GM18873 (cell line): Measurements from ENCODE around the gene TIMM23.
"Not testable (repeated sequence)": the region's sequence is repeated elsewhere in the genome, so short reads cannot be mapped to it uniquely, and the experiment has no call there.

ENCODE experiments used
- ATAC-seq: cut with Tn5 transposase; IDR thresholded peaks from one replicate; pipeline ENCODE4 v1.9.1; 2021; ENCODE audit warnings: mild to moderate bottlenecking, moderate library complexity, moderate number of reproducible peaks; ENCODE audit not compliant: unreplicated experiment, low FRiP score

Gene TIMM23

GRCh38 chr10:46020344-46020657 lies 48.0 kb downstream of the TIMM23 start:
- no peak for ATAC-seq

GRCh38 chr10:46022978-46023702 lies 50.9 kb downstream of the TIMM23 start:
- peak; percentile 79 for ATAC-seq

GRCh38 chr10:46024948-46025347 lies 52.7 kb downstream of the TIMM23 start:
- ATAC-seq, result no peak

- ATAC-seq, result no peak
Measured at GRCh38 chr10:46025406-46025805, 53.1 kb downstream of the TIMM23 start.

GRCh38 chr10:46026106-46026505 lies 53.8 kb downstream of the TIMM23 start:
- no peak for ATAC-seq

- no peak for ATAC-seq
Measured at GRCh38 chr10:46028584-46029460, 56.5 kb downstream of the TIMM23 start.

GRCh38 chr10:46029461-46030030 lies 57.3 kb downstream of the TIMM23 start:
- no peak for ATAC-seq

GRCh38 chr10:46030091-46030937 lies 58.0 kb downstream of the TIMM23 start, which contains the start of gene NCOA4:
TSS of gene NCOA4 (minus strand) at chr10:46030623. CDS start at chr10:46016680, 13,943 bp downstream.
- ATAC-seq, result peak; percentile 99

- no peak for ATAC-seq
Measured at GRCh38 chr10:46031648-46032532, 59.6 kb downstream of the TIMM23 start.

GRCh38 chr10:46033602-46034011 lies 61.3 kb downstream of the TIMM23 start:
- no peak for ATAC-seq

GRCh38 chr10:46035923-46036849 lies 63.9 kb downstream of the TIMM23 start:
- ATAC-seq, result no peak

GRCh38 chr10:46037107-46037825 lies 65.0 kb downstream of the TIMM23 start:
- ATAC-seq, result no peak

GRCh38 chr10:46040004-46040403 lies 67.7 kb downstream of the TIMM23 start:
- no peak for ATAC-seq

- no peak for ATAC-seq
Measured at GRCh38 chr10:46042527-46042926, 70.2 kb downstream of the TIMM23 start.

GRCh38 chr10:46046261-46046660 lies 74.0 kb downstream of the TIMM23 start, which contains the start of gene MSMB:
TSS of gene MSMB (minus strand) at chr10:46046269. CDS start at chr10:46046237, 32 bp downstream.
- no peak for ATAC-seq

GRCh38 chr10:46048152-46048551 lies 75.9 kb downstream of the TIMM23 start:
- no peak for ATAC-seq

- not testable (repeated sequence) for ATAC-seq
Measured at GRCh38 chr10:46049497-46049831, 77.2 kb downstream of the TIMM23 start.
